Measurements from ENCODE around the gene C4orf50. TPM values are rescaled to one million over a fixed set of nuclear protein-coding genes. Genes with fewer than 3 reads are reported as not detected.

Gene C4orf50
- total and polyA plus RNA-seq, 2 experiments from 2014 or later: 0.06 to 0.31 TPM

DNA sequence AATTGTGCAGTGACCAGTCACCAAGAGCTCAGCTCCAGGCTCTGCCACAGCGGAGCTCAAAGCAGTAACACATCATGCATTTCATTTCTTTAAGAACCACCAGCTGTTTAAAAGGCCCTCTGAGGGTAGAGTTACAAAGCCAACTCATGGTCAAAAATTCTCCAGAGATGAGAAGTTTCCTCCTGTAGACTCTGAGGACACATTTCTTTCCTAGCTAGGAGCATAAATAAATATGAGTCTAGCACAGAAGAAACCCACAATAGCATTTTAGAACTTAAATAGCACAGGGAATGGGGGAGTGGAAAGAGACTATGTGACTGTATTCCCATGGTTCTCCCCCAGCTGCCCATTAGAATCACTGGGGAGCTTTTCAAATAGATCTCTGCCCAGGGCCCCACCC, 118.8 kb downstream of the C4orf50 start (continued):
- TF ChIP-seq, protein P1, sequence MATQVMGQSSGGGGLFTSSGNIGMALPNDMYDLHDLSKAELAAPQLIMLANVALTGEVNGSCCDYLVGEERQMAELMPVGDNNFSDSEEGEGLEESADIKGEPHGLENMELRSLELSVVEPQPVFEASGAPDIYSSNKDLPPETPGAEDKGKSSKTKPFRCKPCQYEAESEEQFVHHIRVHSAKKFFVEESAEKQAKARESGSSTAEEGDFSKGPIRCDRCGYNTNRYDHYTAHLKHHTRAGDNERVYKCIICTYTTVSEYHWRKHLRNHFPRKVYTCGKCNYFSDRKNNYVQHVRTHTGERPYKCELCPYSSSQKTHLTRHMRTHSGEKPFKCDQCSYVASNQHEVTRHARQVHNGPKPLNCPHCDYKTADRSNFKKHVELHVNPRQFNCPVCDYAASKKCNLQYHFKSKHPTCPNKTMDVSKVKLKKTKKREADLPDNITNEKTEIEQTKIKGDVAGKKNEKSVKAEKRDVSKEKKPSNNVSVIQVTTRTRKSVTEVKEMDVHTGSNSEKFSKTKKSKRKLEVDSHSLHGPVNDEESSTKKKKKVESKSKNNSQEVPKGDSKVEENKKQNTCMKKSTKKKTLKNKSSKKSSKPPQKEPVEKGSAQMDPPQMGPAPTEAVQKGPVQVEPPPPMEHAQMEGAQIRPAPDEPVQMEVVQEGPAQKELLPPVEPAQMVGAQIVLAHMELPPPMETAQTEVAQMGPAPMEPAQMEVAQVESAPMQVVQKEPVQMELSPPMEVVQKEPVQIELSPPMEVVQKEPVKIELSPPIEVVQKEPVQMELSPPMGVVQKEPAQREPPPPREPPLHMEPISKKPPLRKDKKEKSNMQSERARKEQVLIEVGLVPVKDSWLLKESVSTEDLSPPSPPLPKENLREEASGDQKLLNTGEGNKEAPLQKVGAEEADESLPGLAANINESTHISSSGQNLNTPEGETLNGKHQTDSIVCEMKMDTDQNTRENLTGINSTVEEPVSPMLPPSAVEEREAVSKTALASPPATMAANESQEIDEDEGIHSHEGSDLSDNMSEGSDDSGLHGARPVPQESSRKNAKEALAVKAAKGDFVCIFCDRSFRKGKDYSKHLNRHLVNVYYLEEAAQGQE (IDR thresholded peaks at IDR 0.05; ENCODE audit: unreplicated experiment): no peak
- no peak for TF ChIP-seq NANOG (IDR thresholded peaks at IDR 0.05; ENCODE audit: borderline replicate concordance)

DNA sequence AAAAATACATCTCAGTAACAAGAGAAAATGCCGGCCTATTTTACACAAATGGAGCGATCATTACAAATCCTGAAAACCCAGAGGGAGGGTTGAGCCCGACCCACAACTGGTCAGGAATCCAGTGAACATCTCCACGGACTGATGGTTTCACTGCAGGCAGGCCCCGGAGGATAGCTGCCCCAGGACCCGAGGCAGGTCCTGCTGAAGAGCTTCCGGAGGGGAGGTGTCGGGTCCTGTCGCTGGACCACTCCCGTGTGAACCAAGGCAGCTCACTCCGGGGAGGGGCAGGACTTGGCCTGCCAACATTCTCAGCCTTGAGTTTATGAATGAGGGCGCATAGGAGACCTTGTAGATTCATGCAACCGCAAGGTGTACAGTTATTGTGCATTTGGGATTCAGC, 120.6 kb downstream of the C4orf50 start:
- Histone ChIP-seq H3F3A (replicated peaks; ENCODE audit: low read depth) (no peaks in the 10 kb centered on the region), H3K9me2 (ENCODE audit: insufficient read depth) (no peaks in the 10 kb centered on the region), H3K4me3 (no peak overlapping the region), H3K27me3 (ENCODE audit: insufficient read depth) (peaks cover 41% of the 10 kb centered on the region), H3K4me1 (ENCODE audit: insufficient read depth) (peaks cover 13% of the 10 kb centered on the region), H3K4me2 (no peak overlapping the region), H4K20me1 (replicated peaks; ENCODE audit: insufficient read depth) (no peaks in the 10 kb centered on the region; the same call in 1 of the 2 replicates), H3K27ac (ENCODE audit: low read depth) (no peak overlapping the region), H2AFZ (no peak overlapping the region), H3K79me2 (replicated peaks; ENCODE audit: insufficient read depth) (no peaks in the 10 kb centered on the region), H3K36me3 (ENCODE audit: insufficient read depth) (no peaks in the 10 kb centered on the region)
- H3K4me1 Mint-ChIP-seq: peaks cover 22% of the 10 kb centered on the region
- TF ChIP-seq CREB1 (CRISPR knock-in tag; IDR thresholded peaks at IDR 0.05; ENCODE audit: low read depth): no peak
- TF ChIP-seq, protein P2, sequence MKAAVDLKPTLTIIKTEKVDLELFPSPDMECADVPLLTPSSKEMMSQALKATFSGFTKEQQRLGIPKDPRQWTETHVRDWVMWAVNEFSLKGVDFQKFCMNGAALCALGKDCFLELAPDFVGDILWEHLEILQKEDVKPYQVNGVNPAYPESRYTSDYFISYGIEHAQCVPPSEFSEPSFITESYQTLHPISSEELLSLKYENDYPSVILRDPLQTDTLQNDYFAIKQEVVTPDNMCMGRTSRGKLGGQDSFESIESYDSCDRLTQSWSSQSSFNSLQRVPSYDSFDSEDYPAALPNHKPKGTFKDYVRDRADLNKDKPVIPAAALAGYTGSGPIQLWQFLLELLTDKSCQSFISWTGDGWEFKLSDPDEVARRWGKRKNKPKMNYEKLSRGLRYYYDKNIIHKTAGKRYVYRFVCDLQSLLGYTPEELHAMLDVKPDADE (IDR thresholded peaks at IDR 0.05): no peak
- no peak for TF ChIP-seq EZH2phosphoT487 (IDR thresholded peaks at IDR 0.05; ENCODE audit: unreplicated experiment)
- no peak for TF ChIP-seq POLR2AphosphoS5 (IDR thresholded peaks at IDR 0.05; ENCODE audit: low read depth)
- no peak for TF ChIP-seq JUNB (IDR thresholded peaks at IDR 0.05; ENCODE audit: unreplicated experiment)
- TF ChIP-seq, protein P1 (IDR thresholded peaks at IDR 0.05; ENCODE audit: unreplicated experiment): no peak
- no peak for TF ChIP-seq ZNF331 (CRISPR knock-in tag; IDR thresholded peaks at IDR 0.05; ENCODE audit: low read depth)
- TF ChIP-seq STAT1 (IDR thresholded peaks at IDR 0.05; ENCODE audit: unreplicated experiment): no peak
- TF ChIP-seq, protein P3, sequence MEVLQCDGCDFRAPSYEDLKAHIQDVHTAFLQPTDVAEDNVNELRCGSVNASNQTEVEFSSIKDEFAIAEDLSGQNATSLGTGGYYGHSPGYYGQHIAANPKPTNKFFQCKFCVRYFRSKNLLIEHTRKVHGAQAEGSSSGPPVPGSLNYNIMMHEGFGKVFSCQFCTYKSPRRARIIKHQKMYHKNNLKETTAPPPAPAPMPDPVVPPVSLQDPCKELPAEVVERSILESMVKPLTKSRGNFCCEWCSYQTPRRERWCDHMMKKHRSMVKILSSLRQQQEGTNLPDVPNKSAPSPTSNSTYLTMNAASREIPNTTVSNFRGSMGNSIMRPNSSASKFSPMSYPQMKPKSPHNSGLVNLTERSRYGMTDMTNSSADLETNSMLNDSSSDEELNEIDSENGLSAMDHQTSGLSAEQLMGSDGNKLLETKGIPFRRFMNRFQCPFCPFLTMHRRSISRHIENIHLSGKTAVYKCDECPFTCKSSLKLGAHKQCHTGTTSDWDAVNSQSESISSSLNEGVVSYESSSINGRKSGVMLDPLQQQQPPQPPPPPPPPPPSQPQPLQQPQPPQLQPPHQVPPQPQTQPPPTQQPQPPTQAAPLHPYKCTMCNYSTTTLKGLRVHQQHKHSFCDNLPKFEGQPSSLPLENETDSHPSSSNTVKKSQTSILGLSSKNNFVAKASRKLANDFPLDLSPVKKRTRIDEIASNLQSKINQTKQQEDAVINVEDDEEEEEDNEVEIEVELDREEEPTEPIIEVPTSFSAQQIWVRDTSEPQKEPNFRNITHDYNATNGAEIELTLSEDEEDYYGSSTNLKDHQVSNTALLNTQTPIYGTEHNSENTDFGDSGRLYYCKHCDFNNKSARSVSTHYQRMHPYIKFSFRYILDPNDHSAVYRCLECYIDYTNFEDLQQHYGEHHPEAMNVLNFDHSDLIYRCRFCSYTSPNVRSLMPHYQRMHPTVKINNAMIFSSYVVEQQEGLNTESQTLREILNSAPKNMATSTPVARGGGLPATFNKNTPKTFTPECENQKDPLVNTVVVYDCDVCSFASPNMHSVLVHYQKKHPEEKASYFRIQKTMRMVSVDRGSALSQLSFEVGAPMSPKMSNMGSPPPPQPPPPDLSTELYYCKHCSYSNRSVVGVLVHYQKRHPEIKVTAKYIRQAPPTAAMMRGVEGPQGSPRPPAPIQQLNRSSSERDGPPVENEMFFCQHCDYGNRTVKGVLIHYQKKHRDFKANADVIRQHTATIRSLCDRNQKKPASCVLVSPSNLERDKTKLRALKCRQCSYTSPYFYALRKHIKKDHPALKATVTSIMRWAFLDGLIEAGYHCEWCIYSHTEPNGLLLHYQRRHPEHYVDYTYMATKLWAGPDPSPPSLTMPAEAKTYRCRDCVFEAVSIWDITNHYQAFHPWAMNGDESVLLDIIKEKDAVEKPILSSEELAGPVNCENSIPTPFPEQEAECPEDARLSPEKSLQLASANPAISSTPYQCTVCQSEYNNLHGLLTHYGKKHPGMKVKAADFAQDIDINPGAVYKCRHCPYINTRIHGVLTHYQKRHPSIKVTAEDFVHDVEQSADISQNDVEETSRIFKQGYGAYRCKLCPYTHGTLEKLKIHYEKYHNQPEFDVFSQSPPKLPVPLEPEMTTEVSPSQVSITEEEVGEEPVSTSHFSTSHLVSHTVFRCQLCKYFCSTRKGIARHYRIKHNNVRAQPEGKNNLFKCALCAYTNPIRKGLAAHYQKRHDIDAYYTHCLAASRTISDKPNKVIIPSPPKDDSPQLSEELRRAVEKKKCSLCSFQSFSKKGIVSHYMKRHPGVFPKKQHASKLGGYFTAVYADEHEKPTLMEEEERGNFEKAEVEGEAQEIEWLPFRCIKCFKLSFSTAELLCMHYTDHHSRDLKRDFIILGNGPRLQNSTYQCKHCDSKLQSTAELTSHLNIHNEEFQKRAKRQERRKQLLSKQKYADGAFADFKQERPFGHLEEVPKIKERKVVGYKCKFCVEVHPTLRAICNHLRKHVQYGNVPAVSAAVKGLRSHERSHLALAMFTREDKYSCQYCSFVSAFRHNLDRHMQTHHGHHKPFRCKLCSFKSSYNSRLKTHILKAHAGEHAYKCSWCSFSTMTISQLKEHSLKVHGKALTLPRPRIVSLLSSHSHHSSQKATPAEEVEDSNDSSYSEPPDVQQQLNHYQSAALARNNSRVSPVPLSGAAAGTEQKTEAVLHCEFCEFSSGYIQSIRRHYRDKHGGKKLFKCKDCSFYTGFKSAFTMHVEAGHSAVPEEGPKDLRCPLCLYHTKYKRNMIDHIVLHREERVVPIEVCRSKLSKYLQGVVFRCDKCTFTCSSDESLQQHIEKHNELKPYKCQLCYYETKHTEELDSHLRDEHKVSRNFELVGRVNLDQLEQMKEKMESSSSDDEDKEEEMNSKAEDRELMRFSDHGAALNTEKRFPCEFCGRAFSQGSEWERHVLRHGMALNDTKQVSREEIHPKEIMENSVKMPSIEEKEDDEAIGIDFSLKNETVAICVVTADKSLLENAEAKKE (CRISPR knock-in tag; IDR thresholded peaks at IDR 0.05): no peak
- TF ChIP-seq EZH2 (IDR thresholded peaks at IDR 0.05; ENCODE audit: low read depth, unreplicated experiment): no peak
- ATAC-seq (no peak), DNase-seq (ENCODE audit: low spot score) (no peak)
- no peaks in the 10 kb centered on the region; the same call in 2 of the 3 replicates for H3K36me3 Mint-ChIP-seq (ENCODE audit: low read depth)
- H3K27me3 Mint-ChIP-seq (ENCODE audit: insufficient read depth, low read depth, poor library complexity): peaks cover 37% of the 10 kb centered on the region
- H3K27ac Mint-ChIP-seq: no peak overlapping the region
- peaks cover 9% of the 10 kb centered on the region; the same call in 2 of the 3 replicates for H3K9me3 Mint-ChIP-seq
- no peak overlapping the region for H3K4me3 Mint-ChIP-seq

Measured in GM23338 (cell line).